WTC11 (cell line): ENCODE measurements around the gene SORCS1. TPM values are rescaled to one million over a fixed set of nuclear protein-coding genes. Genes with fewer than 3 reads are reported as not detected.

Experiments used
- ATAC-seq: fragments of 200-7000 bp; cut with Tn5 transposase; 2 replicates; pipeline ENCODE4 v1.10.0; 2021; ENCODE audit warnings: mild to moderate bottlenecking, moderate library complexity
- CTCF ChIA-PET: fragments of 300-600 bp; sonication (Branson Sonifier 250); formaldehyde crosslinking; loops from one replicate; lab custom pipeline; 2021; ENCODE audit warnings: antibody characterized with exemption; lab: Charles Lee
- POLR2A ChIA-PET: fragments of 350-600 bp; sonication (Branson Sonifier 250); formaldehyde crosslinking; loops from one replicate; lab custom pipeline; 2021; ENCODE audit warnings: antibody characterized with exemption; lab: Charles Lee
- DNase-seq: peaks from one replicate; pipeline ENCODE4 v3.0.0; 2021; ENCODE audit warnings: low spot score
- H3K27ac Mint-ChIP-seq: 2 replicates; pipeline ENCODE4 v1.8.0; 2021; ENCODE audit warnings: mixed read lengths
- H3K27me3 Mint-ChIP-seq: 2 replicates; pipeline ENCODE4 v1.8.0; 2021; ENCODE audit warnings: low read depth, mild to moderate bottlenecking, moderate library complexity, mixed read lengths
- H3K36me3 Mint-ChIP-seq: 2 replicates; pipeline ENCODE4 v1.8.0; 2021; ENCODE audit warnings: mixed read lengths
- H3K4me1 Mint-ChIP-seq: 2 replicates; pipeline ENCODE4 v1.8.0; 2022; ENCODE audit warnings: mixed read lengths
- H3K4me3 Mint-ChIP-seq: 2 replicates; pipeline ENCODE4 v1.8.0; 2021; ENCODE audit warnings: mild to moderate bottlenecking, moderate library complexity, mixed read lengths
- H3K9me3 Mint-ChIP-seq: 2 replicates; pipeline ENCODE4 v1.8.0; 2021; ENCODE audit warnings: mixed read lengths
- ATF1 ChIP-seq: sonication (generic); formaldehyde crosslinking; IDR thresholded peaks from 2 replicates; pipeline ENCODE4 v1.8.1; 2023; ENCODE audit warnings: mild to moderate bottlenecking, moderate library complexity, missing genetic modification reagents
- E2F1 ChIP-seq: sonication (generic); formaldehyde crosslinking; IDR thresholded peaks from 2 replicates; pipeline ENCODE4 v1.8.0; 2022; ENCODE audit warnings: mild to moderate bottlenecking, missing genetic modification reagents
- ESRRA ChIP-seq: sonication (generic); formaldehyde crosslinking; IDR thresholded peaks from 2 replicates; pipeline ENCODE4 v1.8.1; 2022; ENCODE audit warnings: mild to moderate bottlenecking, missing genetic modification reagents, borderline replicate concordance
- ETV6 ChIP-seq: sonication (generic); formaldehyde crosslinking; IDR thresholded peaks from 2 replicates; pipeline ENCODE4 v1.8.1; 2022; ENCODE audit warnings: mild to moderate bottlenecking, missing genetic modification reagents
- FOXK1 ChIP-seq: sonication (generic); formaldehyde crosslinking; IDR thresholded peaks from 2 replicates; pipeline ENCODE4 v1.8.0; 2022; ENCODE audit warnings: mild to moderate bottlenecking, moderate library complexity, missing genetic modification reagents
- GABPB1 ChIP-seq: sonication (generic); formaldehyde crosslinking; IDR thresholded peaks from 2 replicates; pipeline ENCODE4 v1.8.1; 2023; ENCODE audit warnings: mild to moderate bottlenecking, missing genetic modification reagents
- GRHL2 ChIP-seq: fragments of 250-450 bp; sonication (Bioruptor Pico); IDR thresholded peaks from 2 replicates; pipeline ENCODE4 v1.8.0; 2022; ENCODE audit warnings: mild to moderate bottlenecking, moderate library complexity; ENCODE audit not compliant: insufficient replicate concordance, severe bottlenecking
- HMGXB4 ChIP-seq: sonication (generic); formaldehyde crosslinking; IDR thresholded peaks from 2 replicates; pipeline ENCODE4 v1.8.1; 2023; ENCODE audit warnings: mild to moderate bottlenecking, moderate library complexity, missing genetic modification reagents
- MYBL2 ChIP-seq: sonication (generic); formaldehyde crosslinking; IDR thresholded peaks from 2 replicates; pipeline ENCODE4 v1.8.1; 2023; ENCODE audit warnings: mild to moderate bottlenecking, moderate library complexity, missing genetic modification reagents
- NFATC4 ChIP-seq: fragments of 250-450 bp; sonication (Bioruptor Pico); IDR thresholded peaks from 2 replicates; pipeline ENCODE4 v1.9.0; 2021; ENCODE audit warnings: mild to moderate bottlenecking
- PRDM15 ChIP-seq: sonication (generic); formaldehyde crosslinking; IDR thresholded peaks from 2 replicates; pipeline ENCODE4 v1.8.0; 2022; ENCODE audit warnings: missing genetic modification reagents
- SMAD3 ChIP-seq: sonication (generic); formaldehyde crosslinking; IDR thresholded peaks from 2 replicates; pipeline ENCODE4 v1.8.0; 2022; ENCODE audit warnings: missing genetic modification reagents, mild to moderate bottlenecking, borderline replicate concordance
- SOX15 ChIP-seq: fragments of 250-450 bp; sonication (Bioruptor Pico); IDR thresholded peaks from 2 replicates; pipeline ENCODE4 v1.9.0; 2021; ENCODE audit warnings: mild to moderate bottlenecking
- TEAD1 ChIP-seq: sonication (generic); formaldehyde crosslinking; IDR thresholded peaks from 2 replicates; pipeline ENCODE4 v1.8.0; 2022; ENCODE audit warnings: mild to moderate bottlenecking, missing genetic modification reagents
- TP53 ChIP-seq: sonication (generic); formaldehyde crosslinking; IDR thresholded peaks from 2 replicates; pipeline ENCODE4 v1.8.1; 2023; ENCODE audit warnings: mild to moderate bottlenecking, missing genetic modification reagents
- ZNF317 ChIP-seq: sonication (generic); formaldehyde crosslinking; IDR thresholded peaks from 2 replicates; pipeline ENCODE4 v1.8.1; 2023; ENCODE audit warnings: low read depth, mild to moderate bottlenecking, moderate library complexity, missing genetic modification reagents, borderline replicate concordance
- ZNF416 ChIP-seq: fragments of 250-450 bp; sonication (Bioruptor Pico); IDR thresholded peaks from 2 replicates; pipeline ENCODE4 v1.9.0; 2021; ENCODE audit warnings: mild to moderate bottlenecking, inconsistent platforms
- total RNA-seq: library from RNA; stranded (reverse); gene quantifications from 3 replicates; pipeline ENCODE4 v1.2.3, GENCODE V29; 2021

The SORCS1 gene
- total RNA-seq, 1 experiment from 2014 or later, result 3.3 TPM

GRCh38 chr10:106720683-106721082 lies 443.8 kb downstream of the SORCS1 start (continued):
- TF ChIP-seq E2F1 (CRISPR knock-in tag), result no peak
- no peak for TF ChIP-seq ZNF317 (CRISPR knock-in tag)
- TF ChIP-seq ZNF416 (CRISPR knock-in tag), result no peak

GRCh38 chr10:106716381-106716780 lies 448.1 kb downstream of the SORCS1 start:
- no peak overlapping the region for H3K27ac Mint-ChIP-seq
- H3K36me3 Mint-ChIP-seq, result peaks cover 28% of the 10 kb centered on the region
- H3K27me3 Mint-ChIP-seq, result no peaks in the 10 kb centered on the region
- ATAC-seq (no peak), DNase-seq (no peak)
- CTCF ChIA-PET, result no interaction called here
- H3K4me1 Mint-ChIP-seq, result peaks cover 15% of the 10 kb centered on the region
- no peak overlapping the region for H3K4me3 Mint-ChIP-seq
- no peak for TF ChIP-seq GRHL2 (CRISPR knock-in tag)
- no peak for TF ChIP-seq SMAD3 (CRISPR knock-in tag)
- TF ChIP-seq TP53 (CRISPR knock-in tag), result no peak
- no peak for TF ChIP-seq TEAD1 (CRISPR knock-in tag)
- TF ChIP-seq SOX15 (CRISPR knock-in tag), result no peak
- TF ChIP-seq GABPB1, result no peak
- no peak for TF ChIP-seq ESRRA (CRISPR knock-in tag)
- TF ChIP-seq ATF1, result no peak
- H3K9me3 Mint-ChIP-seq, result peaks cover 36% of the 10 kb centered on the region
- POLR2A ChIA-PET, result no interaction called here

GRCh38 chr10:106714734-106715555 lies 449.6 kb downstream of the SORCS1 start:
- H3K4me1 Mint-ChIP-seq, result peaks cover 10% of the 10 kb centered on the region
- H3K36me3 Mint-ChIP-seq, result peaks cover 27% of the 10 kb centered on the region
- TF ChIP-seq FOXK1 (CRISPR knock-in tag) (no peak), PRDM15 (CRISPR knock-in tag) (no peak), NFATC4 (CRISPR knock-in tag) (no peak), HMGXB4 (CRISPR knock-in tag) (no peak), MYBL2 (CRISPR knock-in tag) (no peak), ETV6 (CRISPR knock-in tag) (no peak)
- no peak overlapping the region for H3K4me3 Mint-ChIP-seq
- H3K27ac Mint-ChIP-seq, result no peak overlapping the region
- ChIA-PET CTCF (interaction anchor here (0.8 kb wide), 1 partner anchor 10 kb away, joined by 3 read pairs; no protein-coding TSS in a partner anchor), POLR2A (interaction anchor here (0.6 kb wide), 1 partner anchor 357 kb away, joined by 3 read pairs; no protein-coding TSS in a partner anchor)
- H3K27me3 Mint-ChIP-seq, result no peaks in the 10 kb centered on the region
- ATAC-seq (no peak), DNase-seq (no peak)
- peaks cover 34% of the 10 kb centered on the region for H3K9me3 Mint-ChIP-seq
